Middle frontal gyrus (tissue), 1 donor: ENCODE results near the gene KIAA1328.
"Not testable (repeated sequence)": the region's sequence is repeated elsewhere in the genome, so short reads cannot be mapped to it uniquely, and the experiment has no call there.

Experiments
- DNase-seq: peaks from one replicate; pipeline ENCODE4 v3.0.0-alpha.2; 2015; ENCODE audit warnings: low spot score; ENCODE audit errors: extremely low spot score

Gene KIAA1328

GRCh38 chr18:37138456-37138855 lies 309.5 kb downstream of the KIAA1328 start:
- no peak for DNase-seq

- DNase-seq, result no peak
These were observed 310.9 kb downstream of the KIAA1328 start for GRCh38 chr18:37139876-37140275.

GRCh38 chr18:37144921-37145320 lies 316.0 kb downstream of the KIAA1328 start:
- no peak for DNase-seq

GRCh38 chr18:37156330-37156942 lies 327.5 kb downstream of the KIAA1328 start:
- DNase-seq, result no peak

GRCh38 chr18:37160038-37160820 lies 331.3 kb downstream of the KIAA1328 start:
- DNase-seq, result no peak

GRCh38 chr18:37161491-37161890 lies 332.6 kb downstream of the KIAA1328 start:
- no peak for DNase-seq

GRCh38 chr18:37162551-37162950 lies 333.6 kb downstream of the KIAA1328 start:
- DNase-seq, result no peak

- no peak for DNase-seq
These were observed 334.2 kb downstream of the KIAA1328 start for GRCh38 chr18:37163119-37163518.

- DNase-seq, result no peak
These were observed 337.6 kb downstream of the KIAA1328 start for GRCh38 chr18:37166491-37166890.

- DNase-seq, result not testable (repeated sequence)
These were observed 338.0 kb downstream of the KIAA1328 start for GRCh38 chr18:37166966-37167365.

GRCh38 chr18:37170984-37171383 lies 342.1 kb downstream of the KIAA1328 start:
- no peak for DNase-seq

- DNase-seq, result no peak
These were observed 344.5 kb downstream of the KIAA1328 start for GRCh38 chr18:37173384-37173783.

- DNase-seq, result no peak
These were observed 347.0 kb downstream of the KIAA1328 start for GRCh38 chr18:37175727-37176620.

GRCh38 chr18:37176621-37176934 lies 347.7 kb downstream of the KIAA1328 start:
- no peak for DNase-seq

GRCh38 chr18:37179384-37179783 lies 350.5 kb downstream of the KIAA1328 start:
- no peak for DNase-seq

- no peak for DNase-seq
These were observed 351.2 kb downstream of the KIAA1328 start for GRCh38 chr18:37180086-37180485.

GRCh38 chr18:37182340-37183135 lies 353.6 kb downstream of the KIAA1328 start:
- DNase-seq, result no peak

- no peak for DNase-seq
These were observed 355.4 kb downstream of the KIAA1328 start for GRCh38 chr18:37184209-37184868.

- no peak for DNase-seq
These were observed 359.3 kb downstream of the KIAA1328 start for GRCh38 chr18:37188016-37188791.

GRCh38 chr18:37199741-37200140 lies 370.8 kb downstream of the KIAA1328 start:
- DNase-seq, result no peak
